GM18526 (cell line): ENCODE data around the gene CACNA2D1.

ENCODE experiments used
- POLR2A ChIP-seq: IDR thresholded peaks from 3 replicates; pipeline ENCODE4 v1.6.1; 2011; ENCODE audit not compliant: insufficient read length; ENCODE audit errors: extremely low read depth

CACNA2D1 gene

DNA sequence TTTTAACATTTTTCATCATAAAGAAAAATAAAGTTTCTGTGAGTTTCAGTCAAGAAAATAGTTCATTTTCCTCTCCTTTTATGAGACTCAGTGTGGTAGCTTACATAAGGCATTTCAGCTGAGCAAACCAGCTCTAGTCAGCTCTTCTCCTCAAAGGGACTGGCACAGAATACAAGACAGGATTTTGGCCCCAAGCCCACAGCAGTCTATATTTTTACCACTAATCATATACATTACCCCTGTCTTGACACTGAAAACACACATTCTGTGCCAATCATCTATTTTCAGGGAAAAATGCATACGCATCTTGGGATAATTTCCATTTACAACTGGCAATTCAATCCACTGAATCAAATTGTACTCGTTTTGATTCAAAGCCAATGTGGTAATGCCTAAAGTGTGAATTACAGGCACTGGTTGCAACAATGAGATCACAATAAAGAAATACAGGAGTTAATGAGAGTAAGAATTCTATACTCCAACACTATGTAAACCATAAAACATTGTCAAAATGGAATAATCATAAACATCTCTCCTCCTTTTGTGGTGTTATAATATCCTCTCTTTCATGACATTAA lies 186.4 kb downstream of the CACNA2D1 start:
- no peak for TF ChIP-seq POLR2A

DNA sequence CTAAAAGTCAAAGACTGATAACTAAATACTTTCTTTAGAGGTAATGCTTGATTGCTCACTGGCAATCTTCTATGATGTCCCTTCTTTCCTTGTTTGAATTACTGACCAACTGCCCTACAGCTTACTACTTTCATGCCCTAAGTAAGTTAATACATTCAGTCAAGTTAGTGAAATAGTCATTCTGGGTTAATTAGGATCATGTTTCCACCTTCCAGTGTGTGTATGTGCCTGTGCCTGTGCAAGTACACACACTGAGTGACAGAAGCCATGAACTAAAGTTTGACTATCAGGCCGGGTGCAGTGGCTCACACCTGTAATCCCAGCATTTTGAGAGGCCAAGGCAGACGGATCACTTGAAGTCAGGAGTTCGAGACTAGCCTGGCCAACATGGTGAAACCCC lies 187.9 kb downstream of the CACNA2D1 start:
- no peak for TF ChIP-seq POLR2A

DNA sequence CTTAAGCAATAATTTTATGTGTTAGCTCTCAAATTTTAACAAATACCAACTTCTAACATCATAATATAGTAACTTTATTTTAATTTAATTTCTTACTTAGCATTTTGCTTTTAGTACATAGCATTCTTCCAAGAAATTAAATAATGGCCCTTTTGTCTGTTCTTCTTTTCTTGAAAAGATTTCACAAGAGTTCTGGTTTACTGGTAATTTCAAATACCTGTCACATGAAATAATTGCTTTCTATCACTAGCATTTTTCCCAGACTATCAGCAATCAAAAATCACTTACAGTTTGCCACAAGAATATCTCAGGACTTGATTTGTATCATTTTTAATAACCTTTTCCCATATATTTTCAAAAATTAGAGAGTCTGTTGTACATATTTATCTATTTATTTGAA lies 193.0 kb downstream of the CACNA2D1 start:
- no peak for TF ChIP-seq POLR2A

DNA sequence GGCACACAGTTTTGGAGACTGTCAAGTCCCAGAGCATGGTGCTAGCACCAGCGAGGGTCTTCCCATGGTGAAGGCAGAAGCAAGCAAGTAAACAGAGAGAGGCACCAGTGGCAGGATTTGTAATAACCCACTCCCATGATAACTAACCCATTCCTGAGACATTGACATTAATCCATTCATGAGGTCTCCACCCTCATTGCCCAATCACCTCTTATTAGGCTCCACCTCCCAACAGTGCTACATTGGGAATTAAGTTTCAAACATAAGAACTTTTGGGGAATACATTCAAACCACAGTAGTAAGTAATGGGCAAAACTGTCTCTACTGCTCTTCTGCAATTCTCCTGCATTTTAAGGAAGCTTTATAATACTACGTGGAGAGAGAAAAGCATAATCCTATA lies 193.6 kb downstream of the CACNA2D1 start:
- TF ChIP-seq POLR2A, result no peak

DNA sequence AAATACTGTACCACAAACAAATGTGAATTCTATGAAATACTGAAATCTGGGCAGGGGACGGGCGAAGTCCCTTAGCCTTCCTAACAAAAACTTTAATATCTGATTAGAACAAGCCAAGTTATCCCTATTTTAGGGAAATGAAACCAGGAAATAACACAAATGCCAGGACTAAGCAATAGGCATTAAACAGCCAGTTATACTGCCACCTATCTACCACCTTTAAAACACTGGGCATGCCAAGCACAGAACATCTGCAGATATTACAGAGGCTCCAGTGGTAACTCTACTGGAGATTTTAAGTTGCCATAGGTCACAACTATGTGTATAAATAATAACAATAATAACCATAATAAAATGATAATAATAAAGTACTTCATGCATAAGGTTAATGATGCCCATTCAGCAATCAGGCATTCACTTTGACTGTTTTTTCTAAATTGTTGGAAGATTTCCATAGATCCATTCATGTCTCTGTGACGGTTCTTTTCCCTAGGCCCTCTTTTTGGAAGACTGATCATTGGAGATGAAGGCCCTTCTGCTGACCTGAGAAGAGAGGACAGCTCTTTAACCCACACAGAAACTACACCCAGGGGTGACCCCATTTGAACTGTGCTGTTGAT lies 195.7 kb downstream of the CACNA2D1 start:
- no peak for TF ChIP-seq POLR2A

DNA sequence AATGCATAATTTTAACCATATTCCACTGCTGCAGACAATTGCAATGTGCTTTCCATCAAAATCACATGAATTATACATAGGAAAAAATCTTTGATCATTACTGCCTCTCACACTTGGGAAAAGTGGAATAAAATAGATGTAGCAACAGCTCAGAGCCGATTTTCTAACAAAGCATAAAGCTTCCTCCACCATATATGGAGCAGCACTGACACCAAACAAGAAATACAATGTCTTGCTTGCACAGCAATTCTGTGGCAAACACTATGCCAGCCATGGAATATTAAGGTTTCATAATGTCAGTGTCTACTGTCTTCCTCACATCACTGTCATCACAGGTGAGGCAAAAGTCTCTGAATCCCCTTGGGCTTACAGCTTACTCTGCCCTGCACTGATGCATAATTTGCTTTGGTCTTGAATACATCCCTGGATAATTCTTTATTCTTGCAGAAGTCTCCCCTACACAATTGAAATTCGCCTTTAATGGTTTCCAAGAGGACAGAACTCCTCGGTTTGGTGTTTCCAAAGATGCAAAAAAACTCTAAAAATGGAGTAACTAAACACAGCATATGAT lies 198.5 kb downstream of the CACNA2D1 start:
- no peak for TF ChIP-seq POLR2A

DNA sequence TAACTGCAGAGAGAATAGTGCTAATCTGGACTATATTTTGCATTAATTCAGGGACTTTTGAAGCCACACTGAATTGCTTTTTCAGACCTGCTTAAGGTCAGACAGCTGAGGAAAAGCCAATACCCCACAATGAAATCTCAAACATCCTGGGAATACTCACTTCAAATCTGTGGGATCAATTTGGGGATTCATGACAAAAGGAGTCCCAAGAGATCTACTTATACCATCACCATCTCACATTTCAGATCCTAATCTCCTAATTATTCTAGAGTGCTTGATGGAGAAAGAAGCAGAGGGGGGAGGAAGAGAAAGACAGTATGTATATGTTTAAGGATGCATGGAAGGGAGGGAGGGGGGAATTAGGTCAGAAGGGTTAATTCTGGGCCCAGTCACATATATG lies 202.2 kb downstream of the CACNA2D1 start:
- no peak for TF ChIP-seq POLR2A

DNA sequence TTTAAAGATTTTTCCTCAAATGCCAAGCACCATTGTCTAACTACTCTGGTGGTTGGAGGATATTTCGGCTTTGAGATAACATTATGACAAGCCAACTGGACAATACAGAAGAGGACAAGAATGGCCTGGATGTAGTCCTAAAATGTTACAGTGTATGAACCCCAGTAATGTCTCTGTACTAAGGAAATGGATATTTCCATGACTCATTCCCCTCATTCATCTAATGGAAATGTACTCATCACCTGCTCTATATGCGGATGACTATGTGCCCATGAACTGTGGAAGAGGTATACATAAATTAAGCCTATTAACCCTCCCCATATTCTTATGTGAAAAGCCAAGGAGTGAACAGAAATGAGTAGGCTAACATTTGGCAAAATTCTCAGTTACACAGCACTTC lies 207.9 kb downstream of the CACNA2D1 start:
- TF ChIP-seq POLR2A, result no peak

DNA sequence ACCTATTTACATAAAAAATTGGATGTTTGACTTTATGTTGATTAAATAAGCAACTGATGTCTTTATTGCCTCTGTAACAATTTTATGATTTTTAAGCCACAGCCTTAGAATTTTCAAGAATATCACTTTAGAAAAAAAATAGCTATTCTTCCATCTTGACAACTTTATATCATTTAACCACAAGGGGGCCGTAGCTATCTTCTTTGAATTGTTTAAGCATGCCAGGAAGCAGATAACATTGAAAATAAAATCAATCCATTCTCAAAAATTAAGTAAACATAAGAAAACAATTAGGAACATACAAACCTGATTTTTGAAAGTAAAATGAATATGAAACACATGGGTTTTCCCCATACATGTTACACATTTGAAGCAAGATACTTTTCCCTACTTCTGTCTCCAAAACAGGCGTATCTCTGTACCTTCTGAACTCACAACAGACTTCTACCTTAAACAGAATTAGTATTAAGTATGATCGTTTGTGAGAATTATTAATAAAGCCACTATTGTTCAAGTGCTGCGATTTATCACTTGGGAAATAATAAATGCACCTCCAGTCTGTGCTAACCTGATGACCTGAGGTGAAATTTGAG lies 209.0 kb downstream of the CACNA2D1 start:
- no peak for TF ChIP-seq POLR2A

DNA sequence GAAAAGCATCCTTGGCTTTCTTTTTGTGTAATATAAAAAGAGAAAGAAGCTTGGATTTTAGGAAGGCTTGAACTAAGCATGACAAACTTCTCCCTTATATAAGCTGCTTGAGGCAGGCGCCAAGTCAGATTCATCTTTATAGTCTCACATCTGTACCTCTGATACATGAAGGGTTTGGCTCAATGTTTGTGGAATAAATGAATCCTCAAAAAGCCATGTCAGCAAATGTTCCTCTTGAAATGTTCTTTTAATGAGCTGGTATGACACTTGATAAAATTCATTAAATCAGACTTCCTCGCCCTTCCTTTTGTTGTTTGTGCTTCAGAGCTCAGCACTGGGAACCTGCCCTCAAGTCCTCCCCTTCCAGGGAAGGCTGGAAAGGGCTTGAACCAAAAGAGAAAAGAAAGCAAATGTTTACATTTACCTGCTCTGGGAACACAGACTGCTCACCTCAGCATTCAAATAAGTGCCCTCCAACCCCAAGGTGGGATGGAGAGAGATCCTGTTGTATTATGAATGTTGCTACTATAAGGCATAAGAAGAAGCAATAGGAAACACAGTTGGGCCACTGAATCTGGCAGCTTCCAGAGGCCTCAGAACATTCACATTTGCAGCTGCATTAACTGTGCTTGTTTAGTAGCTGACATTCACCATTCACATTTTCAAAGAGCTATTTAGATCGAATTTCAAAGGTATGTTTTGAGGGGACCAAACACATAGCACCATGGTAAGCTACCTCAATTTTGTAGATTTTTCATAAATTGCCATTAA lies 212.6 kb downstream of the CACNA2D1 start:
- no peak for TF ChIP-seq POLR2A

DNA sequence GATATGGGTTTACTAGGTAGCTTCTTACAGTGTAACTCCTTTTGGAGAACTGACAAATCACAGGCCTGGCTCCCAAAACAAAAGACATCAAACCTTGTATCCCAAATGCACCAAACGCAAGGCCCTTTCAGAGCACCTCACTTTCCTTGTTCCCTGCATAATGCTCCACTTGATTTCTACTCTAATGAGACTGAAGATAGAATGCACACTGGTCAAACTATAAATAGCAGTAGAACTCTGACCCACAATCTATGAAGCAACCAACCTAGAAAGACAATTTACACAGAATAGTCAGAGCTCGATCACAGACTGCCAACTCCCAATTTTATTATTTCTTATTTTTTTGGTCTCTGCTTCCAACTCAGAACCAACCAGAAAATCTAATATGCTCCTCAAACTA lies 214.4 kb downstream of the CACNA2D1 start:
- TF ChIP-seq POLR2A, result no peak

DNA sequence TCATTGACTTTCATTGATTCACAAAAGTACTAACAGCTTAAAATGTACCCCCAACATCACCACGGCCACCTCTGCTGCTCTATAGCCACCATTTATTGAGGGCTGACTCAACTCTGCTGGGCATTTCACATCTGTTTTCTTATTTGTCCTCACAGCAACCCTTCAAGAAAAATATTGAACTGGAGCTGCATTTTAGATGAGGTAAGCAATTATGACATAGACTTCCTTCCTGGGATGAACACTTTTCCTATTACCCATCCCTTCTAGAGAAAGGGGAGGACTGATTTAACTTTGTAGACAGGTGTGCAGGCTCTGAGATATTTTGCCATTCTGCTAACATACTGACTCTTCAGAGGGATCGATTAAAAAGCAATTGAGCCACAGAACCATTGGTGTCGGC lies 217.4 kb downstream of the CACNA2D1 start:
- TF ChIP-seq POLR2A, result no peak

DNA sequence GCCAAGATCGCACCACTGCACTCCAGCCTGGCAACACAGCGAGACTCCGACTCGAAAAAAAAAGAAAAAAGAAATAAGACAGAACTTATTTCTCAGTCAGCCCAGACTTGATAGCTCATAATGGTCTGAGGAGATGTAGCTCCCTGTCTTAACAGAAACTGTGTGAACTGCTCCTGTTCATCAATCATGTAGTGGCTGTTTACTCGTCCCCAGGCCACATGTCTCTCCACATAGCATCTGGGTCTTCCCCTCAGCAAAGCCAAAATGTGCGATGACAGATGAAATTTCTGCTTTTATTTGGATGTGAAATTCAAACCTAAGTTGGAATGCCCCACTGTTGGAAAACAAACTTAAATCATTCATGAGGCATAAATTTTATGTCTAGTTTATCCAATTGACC lies 219.0 kb downstream of the CACNA2D1 start:
- no peak for TF ChIP-seq POLR2A

DNA sequence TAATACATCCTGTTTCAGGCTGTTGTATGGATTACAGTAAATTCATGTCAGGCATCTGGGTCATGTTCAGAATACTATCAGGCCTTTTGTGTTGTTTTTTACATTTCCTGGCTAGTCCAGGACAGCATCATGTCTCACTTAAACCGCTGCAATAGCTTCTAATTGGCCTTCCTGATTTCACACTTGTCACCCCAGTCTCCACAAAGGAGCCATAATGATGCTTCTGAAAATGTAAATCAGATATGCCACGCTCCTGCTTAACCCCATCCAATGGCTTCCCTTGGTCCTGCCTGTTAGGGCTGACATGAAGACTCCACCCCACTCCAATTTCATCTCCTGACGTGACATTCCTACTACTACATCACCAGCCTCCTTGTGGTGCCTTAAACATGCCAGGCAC lies 220.0 kb downstream of the CACNA2D1 start:
- no peak for TF ChIP-seq POLR2A

DNA sequence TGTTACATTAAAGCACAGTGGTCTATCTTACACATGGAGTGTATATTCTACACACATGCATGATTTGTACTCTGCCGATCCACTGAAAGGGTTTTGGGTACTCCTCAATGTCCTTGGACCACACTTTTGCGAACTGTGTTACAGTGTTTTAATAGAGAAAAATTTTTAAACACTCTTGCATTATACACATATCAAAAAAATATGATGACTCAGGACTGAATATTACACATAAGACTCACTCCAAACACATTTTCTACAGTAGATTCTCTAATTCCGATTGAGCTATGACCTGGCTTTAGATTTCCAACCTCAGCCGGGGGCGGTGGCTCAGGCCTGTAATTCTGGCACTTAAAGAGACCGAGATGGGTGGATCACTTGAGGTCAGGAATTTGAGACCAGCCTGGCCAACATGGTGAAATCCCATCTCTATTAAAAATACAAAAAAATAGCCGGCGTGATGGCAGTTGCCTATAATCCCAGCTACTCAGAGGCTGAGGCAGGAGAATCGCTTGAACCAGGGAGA lies 222.4 kb downstream of the CACNA2D1 start:
- TF ChIP-seq POLR2A, result no peak

DNA sequence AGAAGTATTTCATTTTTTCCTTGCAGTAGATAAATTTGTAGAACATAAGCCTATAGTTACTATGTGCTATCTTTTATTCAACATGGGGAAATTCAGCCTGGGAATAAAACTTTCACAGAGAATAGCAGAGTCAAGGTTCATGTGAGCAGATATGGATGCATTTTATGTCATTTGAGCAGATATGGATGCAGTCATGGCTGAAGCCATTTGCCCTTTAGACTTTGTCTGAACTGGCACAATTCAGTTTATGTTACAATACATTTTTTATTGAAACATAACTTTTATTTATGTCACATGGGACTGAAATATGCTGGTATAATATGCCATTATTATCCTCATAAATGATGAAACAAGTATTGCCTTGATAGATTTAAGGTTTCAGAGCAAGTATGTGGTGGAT lies 231.1 kb downstream of the CACNA2D1 start:
- TF ChIP-seq POLR2A, result no peak
